HepG2 (cell line): ENCODE measurements around the gene NPW. TPM values are rescaled to one million over a fixed set of nuclear protein-coding genes. Genes with fewer than 3 reads are reported as not detected.

ENCODE experiments used
- AHR ChIP-seq: IDR thresholded peaks from 2 replicates; pipeline ENCODE4 v1.6.1; 2018; ENCODE audit warnings: missing genetic modification reagents, missing compliant biosample characterization
- ATF2 ChIP-seq: sonication (generic); formaldehyde crosslinking; IDR thresholded peaks from 2 replicates; pipeline ENCODE4 v1.4.0; 2020; ENCODE audit warnings: missing genetic modification reagents
- CCAR2 ChIP-seq: fragments of 200-400 bp; formaldehyde crosslinking; optimal IDR thresholded peaks from 2 replicates; pipeline ENCODE3; 2018; ENCODE audit warnings: low read depth, mild to moderate bottlenecking, low read length, moderate library complexity
- CEBPG ChIP-seq: IDR thresholded peaks from 2 replicates; pipeline ENCODE4 v1.6.1; 2016
- DR1 ChIP-seq: sonication (generic); formaldehyde crosslinking; IDR thresholded peaks from 2 replicates; pipeline ENCODE4 v1.8.0; 2021; ENCODE audit warnings: mild to moderate bottlenecking, missing genetic modification reagents, inconsistent platforms
- GABPB1 ChIP-seq: IDR thresholded peaks from 2 replicates; pipeline ENCODE4 v1.6.1; 2016; ENCODE audit warnings: mild to moderate bottlenecking, missing genetic modification reagents, moderate library complexity, missing compliant biosample characterization
- HCFC1 ChIP-seq: fragments of 150-350 bp; IDR thresholded peaks from 2 replicates; pipeline ENCODE4 v1.6.1; 2014; ENCODE audit warnings: low read depth, low read length
- JUN ChIP-seq: sonication (generic); formaldehyde crosslinking; IDR thresholded peaks from 2 replicates; pipeline ENCODE4 v1.4.0; 2020; ENCODE audit warnings: mild to moderate bottlenecking, missing genetic modification reagents
- KDM5B ChIP-seq: sonication (generic); formaldehyde crosslinking; IDR thresholded peaks from 2 replicates; pipeline ENCODE4 v1.4.0; 2020; ENCODE audit warnings: missing genetic modification reagents, mild to moderate bottlenecking, borderline replicate concordance
- MAFK ChIP-seq, 2 experiments: IDR thresholded peaks in 1 of 2; conservative IDR thresholded peaks in 1 of 2; 2 replicates each; pipeline ENCODE4 v1.6.1; 2011; ENCODE audit warnings: improper control_type of control experiment in 2 of 2, low read length in 2 of 2
- NCOA1 ChIP-seq: sonication (generic); formaldehyde crosslinking; IDR thresholded peaks from 2 replicates; pipeline ENCODE4 v1.9.0; 2021; ENCODE audit warnings: missing genetic modification reagents
- NFYB ChIP-seq: sonication (generic); formaldehyde crosslinking; IDR thresholded peaks from 2 replicates; pipeline ENCODE4 v1.4.0; 2020; ENCODE audit warnings: missing genetic modification reagents
- NR0B2 ChIP-seq: sonication (generic); formaldehyde crosslinking; IDR thresholded peaks from 2 replicates; pipeline ENCODE4 v1.4.0; 2020; ENCODE audit warnings: mild to moderate bottlenecking, missing genetic modification reagents
- NRL ChIP-seq: sonication (generic); formaldehyde crosslinking; IDR thresholded peaks from 2 replicates; pipeline ENCODE4 v1.5.0; 2020; ENCODE audit warnings: missing genetic modification reagents, mild to moderate bottlenecking, moderate library complexity, borderline replicate concordance
- ONECUT2 ChIP-seq: sonication (generic); formaldehyde crosslinking; IDR thresholded peaks from 2 replicates; pipeline ENCODE4 v1.4.0; 2020; ENCODE audit warnings: missing genetic modification reagents
- SYNCRIP ChIP-seq: fragments of 200-400 bp; formaldehyde crosslinking; IDR thresholded peaks from 2 replicates; pipeline ENCODE4 v1.6.1; 2018; ENCODE audit warnings: mild to moderate bottlenecking, low read depth, low read length; ENCODE audit not compliant: insufficient read depth
- TOPORS ChIP-seq: sonication (generic); formaldehyde crosslinking; IDR thresholded peaks from 2 replicates; pipeline ENCODE4 v1.8.0; 2023; ENCODE audit warnings: mild to moderate bottlenecking, missing genetic modification reagents
- TRIM24 ChIP-seq: sonication (generic); formaldehyde crosslinking; IDR thresholded peaks from 2 replicates; pipeline ENCODE4 v1.8.0; 2022; ENCODE audit warnings: mild to moderate bottlenecking, missing genetic modification reagents
- UBTF ChIP-seq: sonication (generic); formaldehyde crosslinking; IDR thresholded peaks from 2 replicates; pipeline ENCODE4 v1.4.0; 2020; ENCODE audit warnings: mild to moderate bottlenecking, missing genetic modification reagents
- ZNF274 ChIP-seq: sonication (generic); formaldehyde crosslinking; IDR thresholded peaks from 2 replicates; pipeline ENCODE4 v1.5.1; 2020; ENCODE audit warnings: mild to moderate bottlenecking, missing genetic modification reagents
- ZNF329 ChIP-seq: sonication (generic); formaldehyde crosslinking; IDR thresholded peaks from 2 replicates; pipeline ENCODE4 v1.9.0; 2021; ENCODE audit warnings: low read depth, mild to moderate bottlenecking, missing genetic modification reagents
- ZNF800 ChIP-seq: sonication (generic); formaldehyde crosslinking; IDR thresholded peaks from 2 replicates; pipeline ENCODE4 v1.4.0; 2020; ENCODE audit warnings: missing genetic modification reagents
- ZNF816 ChIP-seq: sonication (generic); formaldehyde crosslinking; IDR thresholded peaks from 2 replicates; pipeline ENCODE4 v1.8.0; 2022; ENCODE audit warnings: missing genetic modification reagents, mild to moderate bottlenecking, borderline replicate concordance
- polyA plus RNA-seq, 8 experiments: library from polyadenylated mRNA; depleted of rRNA in 3 of 8; stranded (reverse) in 7 of 8; unstranded in 1 of 8; fragments of >200 nt; fragmentation: Illumina TruSeq in 4 of 8; extraction: Trizol in 4 of 8; gene quantifications; 2 replicates each; pipeline versions ENCODE4 v1.2.1 to v1.2.3, GENCODE V29; 2011 to 2016; ENCODE audit warnings: low read depth in 4 of 8, missing spikeins in 1 of 8, mixed read lengths in 1 of 8; ENCODE audit not compliant: insufficient read depth in 1 of 8
- total RNA-seq, 5 experiments: library from RNA; depleted of rRNA; stranded (reverse); fragments of >200 nt; fragmentation: Illumina TruSeq; extraction: Trizol; gene quantifications; 2 replicates each; pipeline ENCODE4 v1.2.3, GENCODE V29; 2016; ENCODE audit warnings: low read depth in 1 of 5

Gene NPW
- total and polyA plus RNA-seq, 2 of the 13 experiments (the other 11 are each of a cell fraction or from before 2014, with no cell fraction given) = 0.24 to 0.97 TPM

- TF ChIP-seq UBTF (CRISPR knock-in tag) (peak; percentile 68), AHR (CRISPR knock-in tag) (peak; percentile 50; the same call in 1 of the 2 replicates), DR1 (0 out of 2 replicates have a peak, but pooled peaks have one; percentile 34), SYNCRIP (no peak), CEBPG (no peak), NRL (CRISPR knock-in tag) (no peak; the same call in 1 of the 2 replicates), NR0B2 (CRISPR knock-in tag) (0 out of 2 replicates have a peak, but pooled peaks have one; percentile 25), HCFC1 (no peak), CCAR2 (no peak), GABPB1 (CRISPR knock-in tag) (peak; percentile 76), ATF2 (peak; percentile 34; the same call in 1 of the 2 replicates), ZNF800 (CRISPR knock-in tag) (peak; percentile 65; the same call in 1 of the 2 replicates), ZNF816 (CRISPR knock-in tag) (no peak), JUN (CRISPR knock-in tag) (no peak), ZNF329 (no peak), TOPORS (CRISPR knock-in tag) (no peak), KDM5B (peak; percentile 24; the same call in 1 of the 2 replicates), NCOA1 (CRISPR knock-in tag) (no peak), TRIM24 (CRISPR knock-in tag) (no peak), ZNF274 (0 out of 2 replicates have a peak, but pooled peaks have one; percentile 31), NFYB (CRISPR knock-in tag) (no peak), ONECUT2 (CRISPR knock-in tag) (peak; percentile 23; the same call in 1 of the 2 replicates), MAFK (conservative IDR thresholded peaks at IDR 0.05 in 1 of 2, IDR thresholded peaks at IDR 0.05 in 1 of 2; ENCODE audit: low read length in 2 of 2) (no peak)
Observed at GRCh38 chr16:2003827-2004641, 15.6 kb upstream of the NPW start (continued).
